ENCODE data around the gene ZNF718. TPM values are rescaled to one million over a fixed set of nuclear protein-coding genes. Genes with fewer than 3 reads are reported as not detected.
"Not testable (repeated sequence)": the region's sequence is repeated elsewhere in the genome, so short reads cannot be mapped to it uniquely, and the experiment has no call there.

Gene ZNF718
- total RNA-seq, 1 donor from 2014 or later, result 10.7 TPM

- peaks cover 3% of the 10 kb centered on the region for H3K27me3 Mint-ChIP-seq (ENCODE audit: unreplicated experiment)
- no peak for DNase-seq
- H3K9me3 Mint-ChIP-seq (ENCODE audit: unreplicated experiment), result peaks cover 9% of the 10 kb centered on the region
- no peak for TF ChIP-seq CTCF (IDR thresholded peaks at IDR 0.05; ENCODE audit: partially characterized antibody, unreplicated experiment)
- H3K4me1 Mint-ChIP-seq (ENCODE audit: low read depth, unreplicated experiment), result no peaks in the 10 kb centered on the region
- H3K36me3 Mint-ChIP-seq (ENCODE audit: unreplicated experiment), result peaks cover 34% of the 10 kb centered on the region
- no peak overlapping the region for H3K27ac Mint-ChIP-seq (ENCODE audit: unreplicated experiment)
- no peak overlapping the region for H3K4me3 Mint-ChIP-seq (ENCODE audit: unreplicated experiment)
These were observed 52.7 kb downstream of the ZNF718 start for GRCh38 chr4:176995-177394.

- H3K9me3 Mint-ChIP-seq (ENCODE audit: unreplicated experiment), result not testable (repeated sequence)
These were observed 57.9 kb downstream of the ZNF718 start for GRCh38 chr4:182225-182624.

GRCh38 chr4:188091-188490 is 63.8 kb downstream of the ZNF718 start:
- H3K4me1 Mint-ChIP-seq (ENCODE audit: low read depth, unreplicated experiment), result no peaks in the 10 kb centered on the region
- peaks cover 18% of the 10 kb centered on the region for H3K36me3 Mint-ChIP-seq (ENCODE audit: unreplicated experiment)
- H3K27me3 Mint-ChIP-seq (ENCODE audit: unreplicated experiment), result peaks cover 5% of the 10 kb centered on the region
- no peak overlapping the region for H3K27ac Mint-ChIP-seq (ENCODE audit: unreplicated experiment)
- no peak for TF ChIP-seq CTCF (IDR thresholded peaks at IDR 0.05; ENCODE audit: partially characterized antibody, unreplicated experiment)
- H3K9me3 Mint-ChIP-seq (ENCODE audit: unreplicated experiment), result peaks cover 7% of the 10 kb centered on the region
- DNase-seq, result no peak
- H3K4me3 Mint-ChIP-seq (ENCODE audit: unreplicated experiment), result no peak overlapping the region

More at GRCh38 chr4:182225-182624, 57.9 kb downstream of the ZNF718 start:
- DNase-seq; H3K27ac Mint-ChIP-seq (ENCODE audit: unreplicated experiment); H3K4me3 Mint-ChIP-seq (ENCODE audit: unreplicated experiment); H3K27me3 Mint-ChIP-seq (ENCODE audit: unreplicated experiment); H3K4me1 Mint-ChIP-seq (ENCODE audit: low read depth, unreplicated experiment): not testable (repeated sequence)
- peaks cover 23% of the 10 kb centered on the region for H3K36me3 Mint-ChIP-seq (ENCODE audit: unreplicated experiment)

- not testable (repeated sequence) for DNase-seq; H3K4me3 Mint-ChIP-seq (ENCODE audit: unreplicated experiment); H3K4me1 Mint-ChIP-seq (ENCODE audit: low read depth, unreplicated experiment); H3K27me3 Mint-ChIP-seq (ENCODE audit: unreplicated experiment)
- peak overlapping the region; percentile 22 for H3K27ac Mint-ChIP-seq (ENCODE audit: unreplicated experiment)
- peaks cover 16% of the 10 kb centered on the region for H3K36me3 Mint-ChIP-seq (ENCODE audit: unreplicated experiment)
- H3K9me3 Mint-ChIP-seq (ENCODE audit: unreplicated experiment), result peaks cover 12% of the 10 kb centered on the region
These were observed 70.9 kb downstream of the ZNF718 start for GRCh38 chr4:195159-195558.

GRCh38 chr4:200936-201335 is 76.6 kb downstream of the ZNF718 start:
- no peak for TF ChIP-seq CTCF (IDR thresholded peaks at IDR 0.05; ENCODE audit: partially characterized antibody, unreplicated experiment)
- H3K4me1 Mint-ChIP-seq (ENCODE audit: low read depth, unreplicated experiment), result peaks cover 2% of the 10 kb centered on the region
- peaks cover 40% of the 10 kb centered on the region for H3K36me3 Mint-ChIP-seq (ENCODE audit: unreplicated experiment)
- peaks cover 15% of the 10 kb centered on the region for H3K9me3 Mint-ChIP-seq (ENCODE audit: unreplicated experiment)
- H3K27ac Mint-ChIP-seq (ENCODE audit: unreplicated experiment), result no peak overlapping the region
- no peak for DNase-seq
- H3K27me3 Mint-ChIP-seq (ENCODE audit: unreplicated experiment), result peaks cover 2% of the 10 kb centered on the region
- H3K4me3 Mint-ChIP-seq (ENCODE audit: unreplicated experiment), result no peak overlapping the region

GRCh38 chr4:202822-203221 is 78.5 kb downstream of the ZNF718 start:
- Mint-ChIP-seq H3K36me3 (ENCODE audit: unreplicated experiment) (peaks cover 43% of the 10 kb centered on the region), H3K9me3 (ENCODE audit: unreplicated experiment) (peaks cover 14% of the 10 kb centered on the region)
- H3K4me1 Mint-ChIP-seq (ENCODE audit: low read depth, unreplicated experiment); H3K4me3 Mint-ChIP-seq (ENCODE audit: unreplicated experiment); H3K27me3 Mint-ChIP-seq (ENCODE audit: unreplicated experiment); DNase-seq; H3K27ac Mint-ChIP-seq (ENCODE audit: unreplicated experiment): not testable (repeated sequence)

Measured in glutamatergic neuron (in vitro differentiated cells).